Limb (tissue), 2 donors: ENCODE measurements around the gene USP49.
"Not testable (repeated sequence)": the region's sequence is repeated elsewhere in the genome, so short reads cannot be mapped to it uniquely, and the experiment has no call there.

Source experiments
- DNase-seq, 2 donors: peaks; one replicate each; pipeline ENCODE4 v3.0.0-alpha.2; 2016; ENCODE audit errors: extremely low spot score in 2 of 2

Gene USP49

DNA sequence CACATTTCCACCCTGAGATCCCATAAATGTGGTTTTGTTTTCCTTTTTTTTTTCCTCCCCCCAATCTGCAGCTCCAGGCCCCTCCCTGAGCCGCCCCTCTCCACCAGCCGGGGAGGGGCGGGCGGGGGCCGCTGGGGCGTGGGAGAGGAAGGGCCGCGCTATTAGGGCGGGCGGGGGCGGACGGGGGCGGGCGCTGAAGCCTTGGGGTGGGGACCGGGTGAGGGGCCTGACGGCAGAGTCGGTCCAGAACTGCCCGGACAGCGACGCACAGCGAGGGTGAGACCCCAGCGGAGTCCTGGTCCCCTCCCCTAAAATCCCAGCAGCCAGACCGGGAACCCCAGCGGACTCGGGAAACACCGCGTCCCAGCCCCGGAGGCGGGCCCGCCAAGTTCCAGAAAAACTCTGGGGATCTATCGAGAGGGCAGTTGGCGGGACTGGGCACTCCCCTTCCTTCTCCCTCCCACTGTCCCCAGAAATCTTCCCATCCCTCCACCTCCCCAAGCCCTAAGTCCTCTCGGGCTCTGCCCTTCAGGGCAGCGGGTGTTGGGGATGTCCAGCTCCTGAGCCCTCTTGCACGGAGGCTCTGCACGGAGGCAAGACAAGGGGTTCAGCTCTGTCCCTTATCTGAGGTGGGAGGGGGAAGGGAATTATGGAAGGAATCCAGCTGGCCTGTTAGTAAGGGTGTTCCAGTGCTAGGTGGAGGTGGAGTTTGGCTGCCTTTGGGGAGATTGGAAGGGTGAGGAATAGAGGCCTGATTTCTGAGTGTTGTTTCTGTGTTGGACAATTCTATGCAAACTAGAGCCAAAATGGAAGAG is 114.4 kb downstream of the USP49 start, which contains the start of gene PRICKLE4:
Gene PRICKLE4, plus strand, starts transcription at position 232 of the 815 bp plus-strand sequence. CDS start 2,692 bp downstream, outside the sequence.
- peak in 1 of 2 donors; percentile 62 for DNase-seq

DNA sequence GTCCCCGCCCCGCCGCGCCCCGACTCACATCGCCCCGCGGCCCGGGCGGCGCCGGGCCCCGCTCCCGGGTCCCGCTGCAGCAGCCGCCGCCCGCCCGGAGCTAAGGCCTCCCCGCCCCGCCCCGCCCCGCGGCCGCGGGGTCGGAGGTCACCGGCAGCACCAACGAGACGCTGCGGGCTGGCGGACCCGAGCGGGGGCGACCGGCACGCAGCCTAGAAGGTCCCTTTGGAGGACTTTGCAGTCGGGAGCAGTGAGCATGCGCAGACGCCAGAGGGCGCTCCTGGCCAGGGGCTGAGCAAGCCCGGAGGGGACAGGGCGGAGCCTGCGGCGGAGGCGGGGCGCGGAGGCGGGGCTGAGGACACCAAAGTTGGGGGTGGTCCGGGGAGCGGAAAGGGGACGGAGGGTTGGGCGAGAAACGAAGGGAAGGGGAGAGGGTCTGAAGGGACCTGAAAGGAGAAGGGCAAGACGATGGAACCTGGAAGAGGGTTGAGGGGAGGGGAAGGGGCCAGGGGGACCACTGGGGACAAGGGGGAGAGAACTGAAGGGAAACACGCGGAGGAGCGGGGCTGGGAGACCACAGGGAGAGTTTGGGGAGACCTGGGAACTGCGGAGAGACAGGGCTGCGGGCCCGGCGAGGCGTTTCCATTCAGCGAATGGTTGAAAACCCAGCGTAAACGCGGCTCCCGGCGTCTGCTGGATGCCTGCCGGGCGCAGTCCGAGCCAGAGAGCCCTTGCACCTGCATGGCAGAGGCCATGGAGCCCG is 115.2 kb downstream of the USP49 start, which contains the start of gene FRS3:
Gene FRS3, minus strand, starts transcription at position 113 of the 763 bp plus-strand sequence. CDS start 2,913 bp downstream, outside the sequence.
- DNase-seq = peak; percentile 96 to 99

- DNase-seq = no peak
Observed at GRCh38 chr6:41779336-41779735, 115.8 kb downstream of the USP49 start.

DNA sequence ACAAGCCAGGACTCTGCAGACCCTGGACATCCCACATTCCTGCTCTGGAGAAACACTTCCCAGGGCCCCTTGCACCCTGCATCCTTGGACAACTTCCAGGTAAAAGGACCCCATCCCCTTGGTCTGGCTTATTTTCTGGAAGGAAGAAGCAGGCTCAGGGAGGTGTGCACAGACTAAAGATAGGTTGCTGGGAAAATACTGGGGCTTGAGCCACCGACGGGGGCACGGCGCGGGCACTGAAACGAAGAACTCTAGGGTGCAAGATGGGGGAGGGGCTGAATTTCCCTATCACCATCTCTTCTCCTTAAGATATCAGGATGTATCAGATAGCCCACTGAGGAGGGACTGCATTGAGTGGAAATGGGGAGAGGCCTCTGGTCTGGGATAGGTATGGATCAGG is 116.3 kb downstream of the USP49 start:
- DNase-seq = no peak

- DNase-seq = no peak
Observed at GRCh38 chr6:41777551-41778285, 117.5 kb downstream of the USP49 start.

- DNase-seq = no peak
Observed at GRCh38 chr6:41775293-41775882, 119.8 kb downstream of the USP49 start.

- no peak for DNase-seq
Observed at GRCh38 chr6:41774841-41775240, 120.3 kb downstream of the USP49 start.

- no peak for DNase-seq
Observed at GRCh38 chr6:41771058-41771983, 123.9 kb downstream of the USP49 start.

- DNase-seq = no peak
Observed at GRCh38 chr6:41770381-41771057, 124.7 kb downstream of the USP49 start.

DNA sequence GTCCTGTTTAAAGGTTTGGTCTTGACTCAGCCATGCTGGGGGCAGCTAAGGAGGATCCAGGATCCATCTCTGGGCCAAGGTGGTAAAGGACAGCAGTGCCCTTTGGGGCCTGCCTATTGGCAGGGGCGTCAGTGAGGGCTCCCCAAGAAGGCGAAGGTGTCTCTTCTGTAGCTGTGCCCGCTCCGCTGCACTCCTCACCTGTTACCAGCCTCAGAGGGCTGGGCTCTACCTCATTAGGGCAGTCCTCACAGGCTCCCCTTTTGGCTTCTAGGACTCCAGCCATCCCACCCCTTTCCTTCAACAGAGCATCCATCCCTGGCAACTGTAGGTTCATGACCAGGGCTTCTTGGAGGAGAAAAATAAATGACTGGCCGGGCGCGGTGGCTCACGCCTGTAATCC is 125.8 kb downstream of the USP49 start:
- DNase-seq = no peak

DNA sequence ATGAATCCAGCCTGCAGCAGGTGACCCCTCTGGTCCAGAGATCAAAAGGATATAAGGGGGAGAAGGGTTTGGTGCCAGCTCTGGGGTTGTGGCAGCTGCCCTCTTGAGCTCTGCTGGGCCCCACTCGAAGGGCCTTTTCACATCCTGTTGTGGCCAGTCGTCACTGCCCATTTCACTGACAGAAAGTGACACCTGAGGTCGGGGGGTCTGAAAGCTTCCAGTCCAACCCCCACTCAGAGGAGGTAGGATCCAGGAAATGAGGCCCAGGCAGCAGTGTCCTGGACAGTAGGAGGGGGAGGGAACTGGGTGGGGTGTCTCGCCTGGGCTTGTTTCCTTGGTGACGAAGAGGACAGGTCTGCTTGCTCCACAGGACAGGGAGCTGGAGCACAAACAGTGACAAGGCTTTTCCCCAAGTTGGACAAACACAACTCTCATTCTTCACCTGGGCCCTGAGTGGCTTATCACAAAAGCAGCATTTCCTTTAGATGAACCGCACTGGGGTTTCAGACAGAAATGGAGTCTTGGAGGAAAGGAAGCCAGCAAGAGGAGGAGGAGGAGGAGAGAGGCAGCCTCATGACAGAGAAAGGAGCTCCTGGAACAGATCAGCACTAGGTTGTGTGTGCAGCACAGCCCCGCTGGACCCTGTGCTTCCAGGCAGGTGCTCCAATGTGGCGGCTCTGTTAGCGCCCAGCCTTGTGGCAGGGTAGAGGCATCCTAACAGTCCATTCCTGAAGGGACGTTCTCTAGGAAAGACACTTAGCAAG is 126.4 kb downstream of the USP49 start:
- DNase-seq = no peak

GRCh38 chr6:41767112-41767833 is 127.9 kb downstream of the USP49 start:
- DNase-seq = no peak

DNA sequence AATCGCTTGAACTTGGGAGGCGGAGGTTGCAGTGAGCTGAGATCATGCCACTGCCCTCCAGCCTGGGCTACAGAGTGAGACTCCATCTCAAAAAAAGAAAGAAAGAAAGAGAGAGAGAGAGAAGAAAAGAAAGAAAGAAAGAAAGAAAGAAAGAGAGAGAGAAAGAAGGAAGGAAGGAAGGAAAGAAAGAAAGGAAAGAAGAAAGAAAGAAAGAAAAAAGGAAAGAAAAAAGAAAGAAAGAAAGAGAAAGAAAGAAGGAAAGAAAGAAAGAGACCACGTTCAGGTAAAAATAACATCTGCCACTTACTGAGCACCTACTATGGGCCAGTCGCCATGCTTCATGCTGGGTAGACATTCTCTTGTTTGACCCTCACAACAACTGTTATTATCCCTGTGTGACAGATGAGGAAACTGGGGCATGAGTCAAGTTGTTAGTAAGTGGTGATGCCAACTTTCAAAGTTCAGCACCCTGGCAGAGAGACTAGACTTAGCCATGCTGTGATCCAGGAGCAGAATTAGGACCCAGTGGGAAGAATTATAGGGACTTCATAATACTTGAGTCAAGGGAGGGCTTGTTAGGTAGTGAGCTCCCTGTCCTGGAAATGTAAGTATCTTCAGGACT is 129.0 kb downstream of the USP49 start:
- DNase-seq = not testable (repeated sequence)

- DNase-seq = no peak
Observed at GRCh38 chr6:41763470-41763869, 131.7 kb downstream of the USP49 start.

DNA sequence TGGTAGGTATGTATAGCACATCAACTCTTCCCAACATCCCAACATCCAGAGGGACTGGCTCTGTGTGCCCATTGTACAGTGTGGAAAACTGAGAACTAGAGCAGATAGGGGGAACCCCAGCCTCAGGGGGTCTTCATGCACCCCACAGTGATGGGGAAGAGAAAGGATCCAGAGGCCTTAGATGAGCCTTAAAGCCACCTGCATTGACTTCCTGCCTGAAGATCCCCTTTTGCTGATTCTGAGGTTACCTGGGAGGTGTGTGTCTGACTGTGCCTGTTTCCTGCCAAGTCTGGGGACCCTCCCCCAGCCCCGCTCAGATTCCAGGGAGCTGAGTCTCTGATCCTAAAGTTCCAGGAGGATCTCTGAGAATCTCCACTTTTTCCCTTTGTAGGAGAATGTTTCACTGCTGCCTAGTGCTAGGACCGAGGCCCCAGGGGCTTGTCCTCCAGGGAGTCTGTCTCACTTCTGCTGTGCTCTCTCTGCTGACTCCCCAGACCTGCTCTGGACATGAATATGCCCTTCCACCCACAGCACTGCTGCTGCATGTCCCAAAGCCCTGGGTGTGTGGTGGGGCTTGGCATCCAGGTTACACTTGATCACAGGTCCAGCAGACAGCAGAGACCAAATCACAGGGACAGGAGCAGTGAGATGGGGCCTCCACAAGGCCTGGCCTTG is 135.1 kb downstream of the USP49 start:
- DNase-seq = no peak

GRCh38 chr6:41759106-41759904 is 135.9 kb downstream of the USP49 start:
- DNase-seq = no peak
